Tibial nerve (tissue), 3 donors: Measurements from ENCODE around the gene MEN1.

Experiments used
- CTCF ChIP-seq, 5 experiments: fragments of 200-600 bp in 3 of 5; fragments of 450-650 bp in 2 of 5; sonication (generic) in 3 of 5; IDR thresholded peaks; one replicate each; pipeline ENCODE4 v1.5.1; 2016 to 2019; ENCODE audit warnings: antibody characterized with exemption in 5 of 5, mild to moderate bottlenecking in 3 of 5, moderate library complexity in 2 of 5
- POLR2A ChIP-seq, 2 donors: fragments of 450-650 bp; IDR thresholded peaks; one replicate each; pipeline ENCODE4 v1.6.1; 2017; ENCODE audit warnings: antibody characterized with exemption in 2 of 2, mild to moderate bottlenecking in 2 of 2, moderate library complexity in 2 of 2

GRCh38 chr11:64851831-64852351, 41.5 kb upstream of the MEN1 start:
- TF ChIP-seq CTCF (IDR thresholded peaks at IDR 0.05) (no peak), POLR2A (IDR thresholded peaks at IDR 0.05) (no peak)
